ENCODE measurements around the gene RAPGEF6.
"Not testable (repeated sequence)": the region's sequence is repeated elsewhere in the genome, so short reads cannot be mapped to it uniquely, and the experiment has no call there.

The RAPGEF6 gene

GRCh38 chr5:131610198-131611063 lies 24.6 kb downstream of the RAPGEF6 start:
- peak; percentile 77 to 81 for DNase-seq (ENCODE audit: low read depth in 2 of 2)

- DNase-seq (ENCODE audit: low read depth in 2 of 2), result peak in 1 of 2 experiments; percentile 14
These were observed 25.3 kb downstream of the RAPGEF6 start for GRCh38 chr5:131609774-131610173.

DNA sequence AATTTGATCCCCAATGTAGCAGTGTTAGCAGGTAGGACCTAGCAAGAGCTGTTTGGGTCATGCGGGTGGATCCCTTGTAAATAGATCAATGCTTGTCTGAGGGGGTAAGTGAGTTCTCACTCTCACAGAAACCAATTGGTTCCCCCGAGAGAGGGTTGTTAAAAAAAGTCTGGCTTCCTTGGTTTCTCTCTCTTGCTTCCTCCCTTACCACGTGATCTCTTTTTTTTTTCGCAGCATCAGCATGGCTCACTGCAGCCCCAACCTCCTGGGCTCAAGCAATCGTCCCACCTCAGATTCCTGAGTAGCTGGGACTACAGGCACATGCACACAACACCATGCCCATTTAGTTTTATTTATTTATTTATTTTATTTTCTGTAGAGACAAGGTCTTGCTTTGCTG lies 26.4 kb downstream of the RAPGEF6 start:
- DNase-seq (ENCODE audit: low read depth in 2 of 2), result no peak

GRCh38 chr5:131607903-131608540 lies 27.0 kb downstream of the RAPGEF6 start:
- no peak for DNase-seq (ENCODE audit: low read depth in 2 of 2)

DNA sequence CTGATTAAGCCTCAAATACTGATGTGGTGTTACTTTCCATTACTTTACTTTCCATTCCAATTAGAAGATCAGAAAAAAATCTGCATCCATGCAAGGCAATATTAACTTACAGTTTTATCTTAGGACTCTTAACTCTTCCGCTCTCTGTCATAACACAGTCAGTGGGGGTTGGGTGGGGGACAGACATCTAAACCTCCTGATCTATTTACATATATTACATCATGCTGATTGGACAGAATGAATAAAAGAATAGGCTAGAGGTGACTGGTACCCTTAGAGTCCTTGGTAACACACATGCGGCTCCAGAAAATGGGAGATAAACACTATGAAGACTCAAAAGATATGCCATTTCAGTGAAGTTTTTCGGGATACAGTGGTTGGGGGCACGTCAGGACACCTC lies 27.6 kb downstream of the RAPGEF6 start:
- no peak for DNase-seq (ENCODE audit: low read depth in 2 of 2)

- DNase-seq (ENCODE audit: low read depth in 2 of 2), result no peak
These were observed 29.9 kb downstream of the RAPGEF6 start for GRCh38 chr5:131605086-131605485.

DNA sequence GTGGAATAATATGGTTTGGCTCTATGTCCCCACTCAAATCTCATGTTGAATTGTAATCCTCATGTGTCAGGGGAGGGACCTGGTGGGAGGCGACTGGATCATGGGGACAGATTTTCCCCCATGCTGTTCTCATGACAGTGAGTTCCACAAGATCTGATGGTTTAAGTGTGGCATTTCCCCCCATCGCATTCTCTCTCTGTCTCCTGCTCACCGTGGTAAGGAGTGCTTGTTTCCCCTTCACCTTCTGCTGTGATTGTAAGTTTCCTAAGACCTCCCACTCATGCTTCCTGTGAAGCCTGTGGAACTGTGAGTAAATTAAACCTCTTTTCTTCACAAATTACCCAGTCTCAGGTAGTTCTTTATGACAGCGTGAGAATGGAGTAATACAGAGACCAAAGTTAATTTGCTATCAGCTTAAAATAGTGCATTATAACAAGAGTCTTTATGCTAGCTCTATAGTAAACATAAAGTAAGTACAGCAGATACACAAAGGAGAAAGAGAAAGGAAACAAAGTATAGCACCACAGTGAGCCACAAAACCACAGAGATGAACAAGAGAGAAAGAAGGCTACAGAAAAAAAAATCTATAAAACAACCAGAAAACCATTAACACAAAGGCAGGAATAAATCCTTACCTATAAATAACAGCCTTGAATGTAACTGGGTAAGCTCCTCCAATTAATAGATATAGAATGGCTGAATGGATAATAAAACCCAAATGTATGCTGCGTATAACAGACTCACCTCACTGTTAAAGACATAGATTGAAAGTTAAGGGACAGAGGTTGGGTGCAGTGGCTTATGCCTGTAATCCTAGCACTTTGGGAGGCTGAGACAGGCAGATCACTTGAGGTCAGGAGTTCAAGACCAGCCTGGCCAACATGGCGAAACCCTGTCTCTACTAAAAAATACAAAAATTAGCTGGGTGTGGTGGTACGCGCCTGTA lies 39.7 kb downstream of the RAPGEF6 start:
- no peak for DNase-seq (ENCODE audit: low read depth in 2 of 2)

DNA sequence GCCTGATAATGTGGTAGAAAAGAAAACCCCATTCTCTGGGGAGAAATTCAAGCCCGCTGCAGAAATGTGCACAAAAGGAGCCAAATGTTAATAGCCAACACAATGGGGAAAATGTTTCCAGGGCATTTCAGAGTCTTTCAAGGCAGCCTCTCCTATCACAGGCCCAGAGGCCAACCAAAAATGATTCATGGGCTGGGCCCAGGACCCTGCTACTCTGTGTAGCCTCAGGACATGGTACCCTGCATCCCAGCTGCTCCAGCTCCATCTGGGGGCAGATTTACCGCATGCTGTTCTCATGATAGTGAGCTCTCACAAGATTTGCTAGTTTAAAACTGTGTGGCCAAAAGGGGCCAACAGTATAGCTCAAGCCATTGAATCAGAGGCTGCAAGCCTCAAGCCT lies 41.1 kb downstream of the RAPGEF6 start:
- DNase-seq (ENCODE audit: low read depth in 2 of 2), result no peak

DNA sequence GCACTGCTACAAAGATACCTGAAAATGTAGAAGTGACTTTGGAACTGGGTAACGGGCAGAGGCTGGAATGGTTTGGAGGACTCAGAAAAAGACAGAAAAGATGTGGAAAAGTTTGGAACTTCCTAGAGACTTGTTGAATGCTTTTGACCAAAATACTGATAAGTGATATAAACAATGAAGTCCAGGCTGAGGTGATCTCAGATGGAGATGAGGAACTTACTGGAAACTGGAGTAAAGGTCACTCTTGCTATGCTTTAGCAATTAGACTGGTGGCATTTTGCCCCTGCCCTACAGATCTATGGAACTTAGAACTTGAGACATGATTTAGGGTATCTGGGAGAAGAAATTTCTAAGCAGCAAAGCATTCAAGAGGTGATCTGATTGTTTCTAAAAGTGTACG lies 41.6 kb downstream of the RAPGEF6 start:
- not testable (repeated sequence) for DNase-seq (ENCODE audit: low read depth in 2 of 2)

DNA sequence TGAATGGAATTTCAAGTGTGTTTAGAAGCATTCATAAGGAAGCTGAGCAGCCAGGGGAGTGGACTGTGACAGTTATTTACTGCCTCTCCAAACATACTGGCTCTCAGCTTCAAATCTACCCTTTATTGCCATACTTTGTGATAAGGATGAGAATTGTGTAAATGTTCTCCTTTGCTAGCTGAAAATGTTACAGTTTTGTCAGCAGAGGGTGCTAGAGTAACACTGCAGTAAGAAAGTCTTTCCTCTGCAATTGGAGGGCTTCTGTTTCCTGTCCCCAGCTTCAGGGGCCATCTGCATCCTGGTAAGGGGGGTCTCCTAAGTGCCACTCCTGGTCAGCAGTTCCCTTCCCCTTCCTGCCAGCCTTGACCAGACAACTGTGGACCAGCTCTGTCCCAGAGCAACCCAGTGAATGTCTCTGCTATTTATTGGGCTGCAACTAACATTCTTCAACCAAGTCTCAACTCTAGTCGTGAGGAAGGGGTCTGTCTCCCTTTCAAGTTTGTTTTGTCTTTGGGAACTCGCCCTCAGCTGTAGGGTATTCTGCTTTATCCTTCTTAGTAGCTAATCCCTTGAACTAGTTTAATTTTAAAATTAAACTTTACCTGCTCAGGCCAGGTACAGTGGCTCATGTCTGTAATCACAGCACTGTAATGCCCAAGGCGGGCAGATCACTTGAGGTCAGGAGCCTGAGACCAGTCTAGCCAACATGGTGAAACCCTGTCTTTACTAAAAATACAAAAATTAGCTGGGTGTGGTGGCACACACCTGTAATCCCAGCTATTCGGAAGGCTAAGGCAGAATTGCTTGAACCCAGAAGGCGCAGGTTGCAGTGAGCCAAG lies 45.3 kb downstream of the RAPGEF6 start:
- DNase-seq (ENCODE audit: low read depth in 2 of 2), result peak in 1 of 2 experiments; percentile 27

DNA sequence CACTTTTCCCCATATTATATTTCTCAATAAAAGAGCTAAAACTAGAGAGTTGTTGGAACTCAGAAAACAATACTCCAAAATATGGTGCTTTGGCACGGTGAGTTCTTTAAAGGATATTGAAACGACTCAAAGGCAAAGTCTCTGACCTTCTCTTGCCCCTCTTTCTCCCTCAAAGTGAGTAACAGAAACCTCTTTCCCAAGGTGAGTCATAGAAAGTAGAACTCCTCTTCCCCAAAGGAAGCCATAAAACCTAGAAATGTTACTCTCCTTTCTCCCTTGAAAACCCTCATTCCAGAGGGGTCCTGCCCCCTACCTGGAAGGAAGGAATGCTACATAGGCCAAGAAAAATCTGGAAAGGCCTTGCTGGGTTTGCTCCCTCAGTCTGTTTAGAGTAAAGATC lies 47.5 kb downstream of the RAPGEF6 start:
- no peak for DNase-seq (ENCODE audit: low read depth in 2 of 2)

GRCh38 chr5:131581702-131582101 lies 53.3 kb downstream of the RAPGEF6 start:
- no peak for DNase-seq (ENCODE audit: low read depth in 2 of 2)

GRCh38 chr5:131579917-131580671 lies 54.9 kb downstream of the RAPGEF6 start:
- no peak for DNase-seq (ENCODE audit: low read depth in 2 of 2)

DNA sequence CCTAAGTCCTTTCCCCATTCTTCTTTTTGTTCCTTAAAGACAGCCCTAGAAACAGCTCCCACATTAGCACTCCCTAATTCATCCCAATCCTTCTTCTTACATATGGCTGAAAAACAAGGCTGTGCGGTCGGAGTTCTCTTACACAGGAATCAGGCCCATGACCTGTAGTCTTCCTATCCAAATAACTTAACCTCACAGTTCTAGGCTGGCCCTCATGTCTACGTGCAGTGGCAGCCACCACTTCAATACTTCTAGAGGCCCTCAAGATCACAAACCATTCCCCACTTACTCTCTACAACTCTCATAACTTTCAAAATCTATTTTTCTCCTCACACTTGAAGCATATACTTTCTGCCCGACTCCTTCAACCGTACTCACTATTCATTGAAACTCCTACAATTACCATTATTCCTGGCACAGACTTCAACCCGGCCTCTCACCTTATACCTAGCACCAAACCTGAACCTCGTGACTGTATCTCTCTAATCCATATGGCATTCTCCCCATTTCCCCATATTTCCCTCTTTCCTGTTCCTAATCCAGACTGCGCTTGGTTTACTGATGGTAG lies 59.3 kb downstream of the RAPGEF6 start:
- DNase-seq (ENCODE audit: low read depth in 2 of 2), result no peak

DNA sequence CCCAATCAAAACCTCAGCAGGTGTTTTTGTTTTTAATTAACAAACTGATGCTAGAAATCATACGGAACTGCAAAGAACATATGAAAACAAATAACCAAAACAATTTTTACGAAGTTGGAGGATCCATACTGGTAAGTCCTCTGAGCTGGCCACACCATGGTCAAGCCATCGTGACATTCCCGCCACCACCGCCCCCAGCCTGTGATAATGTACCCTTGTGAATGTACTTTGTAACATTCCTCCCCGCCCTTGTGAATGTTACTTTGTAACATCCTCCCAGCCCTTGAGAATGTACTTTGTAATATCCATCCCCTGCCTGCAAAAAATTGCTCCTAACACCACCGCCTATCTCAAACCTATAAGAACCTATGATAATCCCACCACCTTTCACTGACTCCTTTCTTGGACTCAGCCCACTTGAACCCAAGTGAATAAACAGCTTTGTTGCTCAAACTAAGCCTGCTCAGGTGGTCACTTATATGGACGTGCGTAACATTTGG lies 63.3 kb downstream of the RAPGEF6 start:
- no peak for DNase-seq (ENCODE audit: low read depth in 2 of 2)

- DNase-seq (ENCODE audit: low read depth in 2 of 2), result no peak
These were observed 64.3 kb downstream of the RAPGEF6 start for GRCh38 chr5:131570757-131571156.

DNA sequence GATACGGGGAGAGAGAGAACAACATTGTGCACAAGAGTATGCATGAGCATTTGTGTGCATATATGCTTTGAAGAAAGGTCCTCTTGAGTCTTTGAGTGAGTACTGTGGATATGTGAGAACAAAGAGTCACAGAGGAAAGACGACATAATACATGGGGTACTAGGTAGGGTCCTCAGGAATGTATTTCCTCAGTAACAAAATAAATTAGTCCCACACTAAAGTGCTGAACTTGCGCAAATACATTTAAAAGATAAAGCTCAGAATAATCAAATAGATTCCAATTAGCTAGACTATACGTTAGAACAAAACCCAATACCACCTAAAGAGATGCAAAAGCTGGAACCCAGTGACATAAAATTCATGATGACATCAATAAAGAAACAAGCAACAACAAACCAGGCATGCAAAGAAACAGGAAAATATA lies 70.8 kb downstream of the RAPGEF6 start:
- no peak for DNase-seq (ENCODE audit: low read depth in 2 of 2)

DNA sequence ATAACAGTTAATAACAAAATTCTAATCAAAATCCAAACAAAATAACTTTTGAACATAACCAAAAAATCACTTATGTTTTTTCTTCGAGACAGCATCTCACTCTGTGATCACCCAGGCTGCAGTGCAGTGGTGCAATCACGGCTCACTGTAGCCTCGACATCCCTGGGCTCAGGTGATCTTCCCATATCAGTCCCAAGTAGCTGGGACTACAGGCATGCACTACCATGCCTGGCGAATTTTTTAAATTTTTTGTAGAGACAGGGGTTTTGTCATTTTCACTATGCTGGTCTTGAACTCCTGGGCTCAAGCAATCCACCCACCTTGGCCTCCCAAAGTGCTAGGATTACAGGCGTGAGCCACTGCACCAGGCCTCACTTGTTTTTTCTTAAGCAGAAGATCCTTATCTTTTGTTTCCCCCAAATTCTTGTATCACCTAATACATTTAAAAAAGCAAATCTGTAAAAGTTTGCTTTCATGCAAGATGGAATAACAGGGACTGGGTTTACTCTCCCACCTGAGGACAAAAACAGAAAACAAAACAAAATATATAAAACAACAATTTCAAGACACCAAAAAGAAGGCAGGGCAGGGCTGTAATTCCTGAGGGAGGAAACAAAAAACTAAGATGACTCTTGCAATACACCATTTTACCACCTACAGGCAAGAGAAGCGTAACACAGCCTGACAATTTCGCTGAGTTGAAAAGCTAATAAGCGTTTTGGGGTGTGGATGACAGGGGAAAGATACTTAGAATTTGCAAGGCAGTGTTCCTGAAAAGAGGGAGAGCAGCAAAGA lies 71.4 kb downstream of the RAPGEF6 start:
- DNase-seq (ENCODE audit: low read depth in 2 of 2), result no peak

- no peak for DNase-seq (ENCODE audit: low read depth in 2 of 2)
These were observed 84.4 kb downstream of the RAPGEF6 start for GRCh38 chr5:131550606-131551005.
